NCI-H1436 (cell line): Measurements from ENCODE around the gene SLC6A9.
A peak's percentile ranks its signal among the peaks of the same experiment; 100 is the strongest.

Experiments
- DNase-seq: peaks from one replicate; lab custom pipeline; 2025; lab: John Stamatoyannopoulos, UW

The SLC6A9 gene

DNA sequence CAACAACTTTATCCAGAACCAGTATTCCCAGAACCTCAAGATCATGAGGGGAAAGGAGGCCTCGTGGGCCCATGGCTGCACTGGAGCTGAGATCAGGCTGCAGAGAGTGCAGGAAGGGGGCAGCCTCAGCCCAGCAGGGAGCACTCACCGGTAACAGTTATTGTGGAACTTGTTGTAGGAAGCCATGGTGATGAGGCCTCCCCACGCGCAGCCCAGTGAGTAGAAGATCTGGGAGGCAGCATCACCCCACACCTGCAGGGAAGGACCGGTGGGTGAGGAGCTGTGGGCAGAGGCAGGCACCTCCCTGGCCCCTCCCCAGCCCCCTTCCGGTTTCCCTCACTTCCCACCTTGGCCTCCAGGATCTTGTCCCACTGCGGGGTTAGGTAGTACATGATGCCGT, 29.1 kb downstream of the SLC6A9 start:
- DNase-seq: no peak

DNA sequence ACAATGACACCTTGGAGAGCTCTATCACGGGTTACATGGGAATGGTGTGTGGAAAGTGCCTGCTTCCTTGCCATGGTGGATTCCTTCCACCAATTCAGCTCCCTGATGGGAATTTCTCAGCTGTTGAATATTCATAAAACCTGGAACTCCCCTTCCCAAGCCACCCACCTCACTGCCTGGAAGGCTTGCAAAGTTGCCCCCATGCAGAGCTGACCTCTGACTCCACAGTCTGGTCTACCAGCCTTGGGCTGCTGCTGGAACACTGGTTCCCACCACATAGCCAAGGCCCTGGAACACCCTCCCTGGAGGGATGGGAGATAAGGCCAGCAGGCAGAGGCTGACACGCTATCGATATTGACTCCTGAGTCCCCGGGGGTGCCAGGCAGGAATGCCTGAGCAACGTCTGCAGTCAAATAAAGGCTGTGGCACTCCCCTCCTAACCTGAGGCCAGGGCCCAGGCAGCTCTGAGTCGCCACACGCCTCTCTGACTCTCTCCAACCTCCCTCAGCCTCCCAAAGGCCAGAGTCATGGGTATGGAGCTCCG, 31.1 kb downstream of the SLC6A9 start:
- no peak for DNase-seq

DNA sequence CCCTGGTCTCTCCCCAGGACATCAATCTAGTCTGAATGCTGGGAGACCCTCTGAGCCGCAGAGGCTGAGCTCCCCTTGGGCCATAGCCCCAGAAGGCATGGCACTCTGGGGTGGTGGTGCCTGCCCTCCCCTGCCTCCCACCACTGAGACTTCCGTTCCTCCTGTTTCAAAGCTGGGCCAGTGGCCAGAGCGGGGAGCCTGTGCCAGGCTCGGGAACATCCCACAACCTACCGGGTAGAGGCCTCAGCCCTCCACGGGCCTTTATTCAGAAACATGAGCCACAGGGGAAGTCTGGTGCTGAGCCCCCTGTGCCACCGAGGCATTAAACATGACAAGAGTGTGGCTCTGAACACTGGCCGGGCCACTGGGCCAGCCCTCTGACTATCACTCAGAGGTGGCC, 31.8 kb downstream of the SLC6A9 start:
- no peak for DNase-seq

DNA sequence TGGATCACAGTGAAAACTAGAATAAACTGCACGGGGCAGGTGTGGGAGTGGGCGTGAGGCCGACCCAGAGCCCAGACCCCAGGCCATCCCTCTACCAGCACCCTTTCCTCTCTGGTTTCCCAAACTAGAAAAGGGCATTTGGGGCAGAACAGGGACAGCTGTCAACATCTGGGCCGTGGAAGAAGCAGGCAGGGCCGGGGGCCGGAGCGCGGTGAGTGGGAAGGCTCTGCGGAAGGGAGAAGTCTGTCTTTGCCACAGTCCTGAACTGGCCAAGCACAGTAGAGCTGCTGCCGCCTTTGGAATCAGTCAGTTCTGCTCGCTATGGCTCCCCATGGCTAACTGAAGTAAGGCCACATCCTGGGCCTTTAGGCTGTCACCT, 33.3 kb downstream of the SLC6A9 start:
- DNase-seq: no peak

DNA sequence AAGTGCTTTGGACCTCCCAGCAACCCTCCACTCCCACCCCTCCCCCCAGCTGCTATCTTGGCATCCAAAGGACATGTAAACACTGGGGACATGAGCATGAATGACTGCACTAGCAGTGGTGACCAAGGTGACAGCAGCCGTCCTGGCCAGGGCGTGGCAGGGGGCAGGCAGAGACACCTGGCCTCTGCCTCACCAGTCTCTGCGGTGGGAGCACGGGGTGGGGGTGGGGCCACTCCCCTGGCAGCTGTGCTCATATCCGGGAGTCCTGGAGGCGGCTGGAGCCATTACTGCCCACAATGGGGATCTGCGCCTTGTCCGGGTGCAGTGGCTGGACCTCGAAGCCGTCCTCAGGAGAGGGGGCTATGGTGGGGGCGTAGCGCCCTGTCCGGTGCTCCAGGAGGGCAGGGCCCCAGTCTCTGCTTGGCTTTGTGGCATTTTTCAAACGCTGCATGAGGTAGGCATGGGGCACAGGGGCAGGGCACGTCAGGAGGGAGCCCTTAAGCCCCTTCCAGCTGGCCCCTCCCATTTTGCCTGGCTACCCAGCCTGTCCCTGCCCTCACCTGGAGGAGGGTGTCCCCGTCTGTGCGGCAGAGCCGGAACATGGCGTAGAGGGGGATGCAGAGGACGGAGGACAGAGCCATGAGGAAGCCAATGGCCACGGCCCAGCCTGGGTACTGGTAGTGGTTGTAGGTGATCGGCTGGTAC, 33.8 kb downstream of the SLC6A9 start:
- DNase-seq: no peak

DNA sequence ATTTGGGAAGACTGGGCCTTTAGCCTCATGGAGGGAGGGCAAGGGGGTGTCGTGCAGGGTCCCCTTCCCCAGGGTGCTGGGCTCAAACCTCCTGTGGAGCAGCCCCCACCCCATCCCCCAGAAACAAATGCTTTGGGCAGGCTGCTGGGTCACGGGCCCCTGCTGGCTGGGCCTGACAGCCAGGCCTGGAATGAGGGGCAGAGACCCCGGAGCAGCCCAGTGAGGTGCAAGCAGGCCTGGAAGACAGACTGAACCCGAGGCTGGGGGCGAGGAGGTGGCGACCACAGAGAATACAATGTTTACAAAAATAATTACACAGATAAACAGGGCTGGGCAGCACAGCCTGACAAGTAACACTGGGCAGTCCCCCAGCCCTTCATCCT, 34.5 kb downstream of the SLC6A9 start:
- DNase-seq: no peak

DNA sequence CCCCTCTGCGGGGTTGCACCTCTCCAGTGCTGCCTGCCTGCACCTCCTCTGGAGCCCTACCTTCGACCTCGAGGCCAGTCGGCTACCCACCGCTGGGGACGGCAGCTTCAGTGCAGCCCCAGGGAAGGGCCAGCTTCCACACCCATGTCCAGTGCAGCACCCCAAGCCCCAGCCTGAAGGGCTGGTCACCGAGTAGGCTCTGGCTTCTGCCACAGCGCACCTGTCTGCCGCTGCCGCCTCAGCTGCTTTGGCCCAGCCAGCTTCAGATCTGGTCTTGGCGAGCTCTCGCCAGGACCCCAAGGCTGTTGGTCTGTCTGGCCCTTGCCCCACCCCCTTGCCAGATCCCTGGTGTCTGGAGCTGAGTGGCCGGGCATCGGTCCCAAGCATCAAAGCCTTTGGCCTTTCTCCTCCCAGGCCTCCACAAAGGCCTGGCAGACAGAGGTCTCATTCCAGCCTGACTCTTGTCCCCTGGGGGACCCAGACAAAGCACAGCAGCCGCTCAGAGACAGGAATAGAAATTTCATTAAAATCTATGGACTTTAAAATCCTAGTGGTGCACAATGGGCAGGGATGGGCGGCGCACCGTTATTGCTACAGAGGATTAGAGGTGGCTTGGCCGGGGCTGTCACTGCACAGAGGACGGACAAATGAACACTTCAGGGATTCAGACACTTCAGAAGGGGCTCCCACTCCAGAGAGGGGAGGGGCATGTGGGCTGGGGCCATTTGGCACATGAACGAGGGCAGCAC, 35.1 kb downstream of the SLC6A9 start:
- no peak for DNase-seq

DNA sequence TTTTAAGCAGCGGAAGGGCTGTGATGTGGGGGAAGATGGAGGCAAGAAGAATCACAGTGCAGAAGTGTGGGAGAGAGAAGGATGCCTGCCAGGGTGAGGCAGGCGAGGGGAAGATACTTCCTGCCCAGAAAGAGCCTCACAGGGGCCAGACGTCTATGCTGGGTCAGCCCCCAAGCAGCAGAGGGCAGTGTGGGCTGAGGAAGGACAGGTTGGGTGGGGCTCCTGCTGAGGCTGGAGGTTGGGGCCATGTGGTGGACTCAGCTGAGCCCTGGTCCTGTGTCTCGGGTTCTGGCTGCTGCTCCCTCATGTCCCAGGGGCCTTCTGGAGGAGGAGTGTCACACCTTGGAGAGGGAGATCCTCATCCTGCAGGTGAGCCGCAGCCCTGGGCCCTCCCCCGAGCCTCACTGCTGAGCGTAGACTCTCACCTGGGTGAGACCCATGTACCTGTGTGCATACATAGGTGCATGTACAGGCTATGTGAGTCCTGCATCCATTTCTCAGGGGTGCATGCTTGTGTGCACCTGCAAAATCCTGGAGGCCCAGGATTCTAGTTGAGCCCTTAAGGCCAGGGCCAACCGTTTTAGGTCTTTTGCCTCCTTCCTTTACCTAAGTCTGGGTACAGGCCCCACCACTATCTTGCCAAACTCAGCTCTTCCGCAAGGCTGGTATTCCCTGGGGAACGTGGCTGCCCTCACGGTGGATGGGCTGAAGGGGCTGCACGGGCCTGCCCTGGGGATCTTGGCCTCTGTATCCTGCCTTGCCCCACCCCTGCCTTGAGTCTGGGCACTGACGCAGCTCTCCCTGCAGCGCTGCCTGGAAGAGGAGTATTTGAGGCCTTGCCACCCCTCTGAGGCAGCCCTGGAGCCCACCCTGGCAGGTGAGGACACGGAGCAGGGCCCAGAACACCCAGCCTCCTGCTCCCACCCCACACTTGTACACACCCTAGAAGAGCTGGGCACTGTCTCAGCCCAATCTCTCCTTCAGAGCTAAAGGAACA, 36.2 kb downstream of the SLC6A9 start:
- no peak for DNase-seq

DNA sequence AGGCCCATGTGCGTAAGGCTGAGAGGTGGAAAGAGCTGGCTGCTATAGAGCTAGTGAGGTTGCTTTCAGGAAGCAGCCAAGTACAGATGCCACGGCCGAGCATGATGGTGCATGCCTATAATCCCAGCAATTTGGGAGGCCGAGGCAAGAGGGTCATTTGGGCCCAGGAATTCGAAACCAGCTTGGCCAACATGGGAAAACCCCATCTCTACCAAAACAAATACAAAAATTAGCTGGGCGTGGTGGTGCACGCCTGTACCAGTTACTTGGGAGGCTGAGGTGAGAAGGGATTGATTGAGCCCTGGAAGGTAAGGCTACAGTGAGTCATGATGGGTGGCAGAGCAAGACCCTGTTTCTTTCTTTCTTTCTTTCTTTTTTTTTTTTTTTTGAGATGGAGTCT, 37.2 kb downstream of the SLC6A9 start:
- no peak for DNase-seq

DNA sequence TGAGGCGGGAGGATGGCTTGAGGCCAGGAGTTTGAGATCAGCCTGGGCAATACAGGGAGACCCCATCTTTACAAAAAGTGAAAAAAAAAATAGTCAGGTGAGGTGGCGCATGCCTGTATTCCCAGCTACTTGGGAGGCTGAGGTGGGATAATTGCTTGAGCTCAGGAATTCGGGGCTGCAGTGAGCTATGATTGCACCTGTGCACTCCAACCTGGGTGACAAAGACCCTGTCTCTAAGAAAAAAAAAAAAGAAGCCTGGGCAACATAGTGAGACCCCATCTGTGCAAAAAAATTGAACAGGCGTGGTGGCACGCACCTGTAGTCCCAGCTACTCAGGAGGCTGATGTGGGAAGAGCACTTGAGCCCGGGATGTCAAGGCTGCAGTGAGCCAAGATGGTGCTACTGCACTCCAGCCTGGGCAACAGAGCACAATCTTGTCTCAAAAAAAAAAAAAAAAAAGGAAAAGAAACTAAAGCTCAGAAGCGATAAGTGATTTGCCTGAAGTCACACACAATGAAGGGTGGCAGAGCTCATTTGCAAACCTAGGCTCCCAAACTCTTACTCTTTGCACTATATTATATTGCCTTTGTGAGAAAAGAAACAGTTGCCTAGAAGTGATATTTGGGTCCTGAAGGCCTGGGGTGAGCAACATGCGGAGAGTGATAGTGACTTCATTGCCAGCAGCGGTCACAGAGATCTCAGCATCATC, 37.9 kb downstream of the SLC6A9 start:
- DNase-seq: no peak

DNA sequence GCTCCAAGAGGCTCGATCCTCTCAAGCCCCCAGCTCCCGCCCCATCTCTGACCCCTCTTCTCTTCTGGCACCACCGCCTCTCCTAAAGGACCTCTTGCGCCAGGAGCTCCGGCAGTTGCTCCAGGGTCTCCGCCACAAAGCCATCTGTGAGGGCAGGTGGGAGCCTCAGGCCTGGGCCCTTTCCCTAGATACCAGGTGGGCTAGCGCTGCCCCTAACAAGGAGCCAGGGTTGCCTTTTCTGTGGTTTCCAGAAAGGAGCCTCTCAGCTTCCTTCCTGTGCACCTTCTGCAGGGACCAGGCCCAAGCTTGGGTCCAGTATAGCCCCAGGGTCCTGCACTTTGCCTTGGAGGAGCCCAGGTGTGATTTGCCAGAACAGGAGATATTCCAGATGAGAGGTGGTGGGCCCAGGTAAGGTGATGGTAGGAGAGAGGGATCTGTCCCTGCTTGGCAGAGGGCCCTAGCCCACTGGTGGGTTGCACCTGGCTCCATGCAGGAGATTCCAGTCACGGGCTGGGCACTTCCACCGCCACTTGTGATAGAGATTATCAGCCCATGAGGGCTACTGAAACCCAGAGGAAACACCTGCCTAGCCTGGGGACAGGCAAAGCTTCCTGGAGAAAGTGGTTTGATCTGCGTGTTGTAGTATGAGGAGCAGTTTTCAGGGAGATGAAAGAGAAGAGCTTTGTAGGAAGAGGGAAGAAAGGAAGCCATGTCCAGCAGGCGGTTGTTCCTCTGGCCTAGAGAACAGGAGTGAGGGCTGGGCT, 38.8 kb downstream of the SLC6A9 start:
- DNase-seq: no peak

DNA sequence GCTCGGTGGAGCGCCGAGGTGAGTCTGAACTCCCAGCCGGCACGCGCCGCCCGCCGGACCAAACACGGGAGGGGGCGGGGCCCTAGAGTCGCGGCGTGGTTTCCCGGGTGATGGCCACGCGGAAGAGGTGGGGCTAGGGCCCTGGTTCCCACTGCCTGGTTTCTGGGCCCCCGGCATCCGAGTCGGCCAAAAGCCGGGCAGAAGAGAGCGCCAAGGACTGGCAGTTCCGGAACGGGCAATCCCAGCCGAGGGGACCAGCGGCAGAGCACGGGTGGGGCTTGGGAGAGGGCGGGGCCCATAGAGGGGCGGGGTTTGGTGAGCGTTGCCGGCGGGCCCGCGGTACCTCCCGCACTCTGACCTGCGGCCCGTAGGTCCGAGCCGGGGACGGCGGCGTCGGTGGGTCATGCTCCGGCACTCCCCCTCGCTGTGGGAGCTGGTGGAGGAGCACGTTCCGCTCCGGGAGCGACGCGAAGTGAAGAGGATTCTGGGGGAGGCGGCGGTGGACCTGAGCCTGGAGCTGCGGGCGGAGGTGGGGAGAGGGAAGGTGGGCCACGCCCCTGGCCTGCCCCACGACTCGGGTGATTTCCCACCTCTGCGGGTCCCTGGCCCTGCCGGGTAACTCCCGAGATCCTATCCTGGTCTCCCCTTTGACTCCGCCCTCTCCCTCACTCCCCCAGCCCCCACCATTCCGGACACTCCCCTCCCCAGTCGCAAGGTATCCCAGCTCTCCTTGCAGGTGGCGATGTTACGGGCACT, 39.6 kb downstream of the SLC6A9 start, which contains the start of gene CCDC24:
TSS of gene CCDC24 (plus strand) at position 124 of the 756 bp plus-strand sequence. CDS start at position 404, 280 bp downstream.
- DNase-seq: peak; percentile 71

DNA sequence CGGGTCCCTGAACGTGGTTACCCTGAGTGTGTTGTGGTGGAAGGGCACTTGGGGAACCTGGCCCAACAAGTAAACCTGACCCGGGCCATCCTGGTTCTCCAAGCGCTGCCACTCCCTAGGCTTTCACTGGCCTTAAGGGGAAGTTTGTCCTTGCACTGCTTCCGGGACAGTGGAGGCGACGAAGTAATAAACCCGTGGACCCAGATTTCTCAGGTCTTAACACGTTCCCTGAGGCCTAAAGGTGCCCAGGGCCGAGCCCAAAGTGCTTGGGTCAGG, 40.1 kb downstream of the SLC6A9 start:
- no peak for DNase-seq

DNA sequence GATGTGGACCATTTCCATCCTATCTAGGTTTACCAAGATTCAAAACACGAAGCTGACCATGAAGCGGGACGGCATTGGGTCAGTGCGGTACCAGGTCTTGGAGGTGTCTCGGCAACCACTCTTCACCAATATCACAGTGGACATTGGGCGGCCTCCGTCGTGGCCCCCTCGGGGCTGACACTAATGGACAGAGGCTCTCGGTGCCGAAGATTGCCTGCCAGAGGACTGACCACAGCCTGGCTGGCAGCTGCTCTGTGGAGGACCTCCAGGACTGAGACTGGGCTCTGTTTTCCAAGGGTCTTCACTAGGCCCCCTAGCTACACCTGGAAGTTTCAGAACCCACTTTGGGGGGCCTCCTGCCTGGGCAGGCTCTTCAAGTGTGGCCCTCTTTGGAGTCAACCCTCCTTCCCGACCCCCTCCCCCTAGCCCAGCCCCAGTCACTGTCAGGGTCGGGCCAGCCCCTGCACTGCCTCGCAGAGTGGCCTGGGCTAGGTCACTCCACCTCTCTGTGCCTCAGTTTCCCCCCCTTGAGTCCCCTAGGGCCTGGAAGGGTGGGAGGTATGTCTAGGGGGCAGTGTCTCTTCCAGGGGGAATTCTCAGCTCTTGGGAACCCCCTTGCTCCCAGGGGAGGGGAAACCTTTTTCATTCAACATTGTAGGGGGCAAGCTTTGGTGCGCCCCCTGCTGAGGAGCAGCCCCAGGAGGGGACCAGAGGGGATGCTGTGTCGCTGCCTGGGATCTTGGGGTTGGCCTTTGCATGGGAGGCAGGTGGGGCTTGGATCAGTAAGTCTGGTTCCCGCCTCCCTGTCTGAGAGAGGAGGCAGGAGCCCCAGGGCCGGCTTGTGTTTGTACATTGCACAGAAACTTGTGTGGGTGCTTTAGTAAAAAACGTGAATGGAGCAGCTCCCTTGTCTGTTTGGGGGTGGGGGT, 40.7 kb downstream of the SLC6A9 start:
- DNase-seq: no peak

DNA sequence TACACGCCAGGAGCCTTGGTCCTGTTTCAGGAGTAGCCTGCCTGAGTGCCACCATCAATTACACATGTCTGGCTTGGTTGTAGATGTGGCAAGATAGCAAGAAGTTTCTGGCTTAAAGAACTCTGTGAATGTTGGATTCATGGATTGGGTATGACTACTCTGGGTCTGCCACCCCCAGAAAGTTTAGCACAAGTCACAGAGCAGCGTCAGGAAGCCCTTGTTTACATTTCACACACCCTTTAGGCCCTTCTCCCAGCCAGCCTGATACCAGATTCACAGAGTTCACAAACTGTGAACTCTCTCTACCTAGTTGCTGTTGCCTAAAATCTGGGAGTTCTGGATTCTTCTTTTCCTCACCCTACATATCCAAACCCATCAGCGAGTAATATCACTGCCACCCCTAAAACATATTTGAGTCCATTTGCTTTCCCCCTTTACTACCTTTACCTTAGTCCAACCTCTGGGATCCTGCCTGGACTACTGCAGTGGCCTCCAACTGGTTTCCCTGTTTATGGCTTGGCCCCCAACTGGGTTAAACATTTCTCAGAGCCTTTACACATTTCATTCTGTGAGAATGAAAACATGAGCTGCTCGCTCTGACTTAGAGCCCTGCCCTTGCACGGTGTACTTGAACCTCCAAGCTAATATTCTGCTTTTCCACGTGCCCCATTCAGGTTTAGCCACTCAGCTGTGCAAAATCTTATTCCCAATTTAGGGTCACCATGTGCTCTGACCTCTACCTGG, 43.9 kb downstream of the SLC6A9 start:
- DNase-seq: no peak

DNA sequence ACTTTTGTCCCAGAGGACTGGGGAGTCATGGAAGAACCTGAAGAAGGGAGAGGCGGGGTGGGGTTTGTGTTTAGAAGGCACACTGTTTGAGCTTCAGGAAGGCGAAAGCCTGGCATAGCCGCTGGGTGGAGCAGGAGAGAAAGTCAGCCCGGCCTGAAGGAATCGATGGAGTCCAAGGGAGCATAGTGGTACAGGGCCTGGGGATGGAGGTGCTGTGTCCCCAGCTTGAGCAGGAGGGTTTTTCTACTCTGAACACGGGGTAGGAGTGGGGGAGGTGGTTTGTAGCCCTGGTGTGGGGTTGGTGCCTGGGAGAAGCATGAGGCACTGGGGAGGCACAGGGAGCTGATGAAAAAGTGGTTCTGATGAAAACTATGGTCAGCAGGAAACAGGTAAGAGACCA, 44.5 kb downstream of the SLC6A9 start:
- no peak for DNase-seq

DNA sequence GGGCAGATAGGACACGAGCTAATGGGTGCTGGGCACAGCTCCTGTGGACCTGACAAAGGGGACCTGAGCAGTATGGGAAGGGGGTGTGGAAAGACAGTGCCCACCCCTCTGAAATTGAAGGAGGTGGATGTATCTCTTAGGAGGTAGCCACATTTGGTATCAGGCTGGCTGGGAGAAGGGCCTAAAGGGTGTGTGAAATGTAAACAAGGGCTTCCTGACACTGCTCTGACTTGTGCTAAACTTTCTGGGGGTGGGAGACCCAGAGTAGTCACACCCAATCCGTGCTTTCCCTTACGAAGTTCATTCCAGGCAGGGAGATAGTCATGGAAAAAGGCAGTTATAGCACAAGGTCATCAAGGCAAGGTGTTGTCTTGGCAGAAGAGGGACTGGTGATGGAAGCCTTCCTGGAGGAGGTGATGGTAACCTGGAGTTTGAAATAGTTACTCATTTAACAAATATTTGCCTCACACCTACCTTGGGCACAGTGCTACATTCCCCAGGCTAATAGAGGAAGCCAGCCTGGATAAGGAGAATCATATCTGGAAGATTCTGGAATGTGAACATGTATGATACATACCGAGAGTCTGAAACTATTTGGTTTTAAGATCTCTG, 45.2 kb downstream of the SLC6A9 start:
- no peak for DNase-seq

DNA sequence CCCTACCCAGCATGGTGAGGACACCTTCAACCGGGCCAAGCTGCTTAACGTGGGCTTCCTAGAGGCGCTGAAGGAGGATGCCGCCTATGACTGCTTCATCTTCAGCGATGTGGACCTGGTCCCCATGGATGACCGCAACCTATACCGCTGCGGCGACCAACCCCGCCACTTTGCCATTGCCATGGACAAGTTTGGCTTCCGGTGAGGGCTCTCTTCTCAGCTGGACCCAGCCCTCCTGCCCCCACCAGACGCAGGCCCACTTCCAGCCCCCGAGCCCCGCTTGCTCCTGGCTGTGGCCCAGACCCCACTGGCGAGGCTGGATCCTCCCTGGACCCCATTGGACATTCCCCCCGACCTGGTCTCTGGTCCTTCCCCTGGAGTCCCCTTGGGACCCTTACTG, 46.4 kb downstream of the SLC6A9 start:
- no peak for DNase-seq
